K562 (cell line): ENCODE data around the gene FKBP2. TPM values are rescaled to one million over a fixed set of nuclear protein-coding genes. Genes with fewer than 3 reads are reported as not detected.
A peak's percentile ranks its signal among the peaks of the same experiment; 100 is the strongest.

Experiments
- CEBPZ ChIP-seq: fragments of 150-350 bp; IDR thresholded peaks from 2 replicates; pipeline ENCODE4 v1.6.1; 2014; ENCODE audit warnings: low read depth, mild to moderate bottlenecking, low read length, borderline replicate concordance
- CHCHD3 ChIP-seq: fragments of 250-450 bp; sonication (Bioruptor Pico); IDR thresholded peaks from 2 replicates; pipeline ENCODE4 v2.1.2; 2022; ENCODE audit warnings: mild to moderate bottlenecking
- DMBX1 ChIP-seq: fragments of 250-450 bp; sonication (Bioruptor Pico); IDR thresholded peaks from 2 replicates; pipeline ENCODE4 v1.8.0; 2022; ENCODE audit warnings: inconsistent platforms, mild to moderate bottlenecking, moderate library complexity, borderline replicate concordance
- FOXA1 ChIP-seq: fragments of 450-650 bp; IDR thresholded peaks from 2 replicates; pipeline ENCODE4 v1.6.1; 2016; ENCODE audit warnings: mild to moderate bottlenecking, borderline replicate concordance
- HMGN3 ChIP-seq: IDR thresholded peaks from 2 replicates; pipeline ENCODE4 v1.6.1; 2011; ENCODE audit warnings: borderline replicate concordance, low read depth, mild to moderate bottlenecking, mixed read lengths, low read length; ENCODE audit not compliant: insufficient read length; ENCODE audit errors: extremely low read depth
- HSF4 ChIP-seq: fragments of 250-450 bp; sonication (Bioruptor Pico); IDR thresholded peaks from 2 replicates; pipeline ENCODE4 v2.1.2; 2022; ENCODE audit warnings: mild to moderate bottlenecking, moderate library complexity, borderline replicate concordance
- NFRKB ChIP-seq: fragments of 450-650 bp; IDR thresholded peaks from 2 replicates; pipeline ENCODE4 v1.6.1; 2016; ENCODE audit warnings: low read depth
- PTRF ChIP-seq: fragments of 450-650 bp; IDR thresholded peaks from 2 replicates; pipeline ENCODE4 v1.6.1; 2016; ENCODE audit warnings: mild to moderate bottlenecking, missing genetic modification characterization, missing compliant biosample characterization
- RBM15 ChIP-seq: fragments of 200-400 bp; formaldehyde crosslinking; IDR thresholded peaks from 2 replicates; pipeline ENCODE4 v1.6.1; 2018; ENCODE audit warnings: mild to moderate bottlenecking, low read length, moderate library complexity; ENCODE audit not compliant: insufficient read depth
- YY1 ChIP-seq, 3 experiments: IDR thresholded peaks; 2 replicates each; pipeline ENCODE4 v1.6.1; 2011; ENCODE audit warnings: low read length in 2 of 3, mild to moderate bottlenecking in 2 of 3, moderate library complexity in 2 of 3, borderline replicate concordance in 1 of 3, control low read depth in 1 of 3, low read depth in 1 of 3; ENCODE audit not compliant: insufficient read depth in 3 of 3, insufficient replicate concordance in 2 of 3, control insufficient read depth in 1 of 3, insufficient read length in 1 of 3; ENCODE audit errors: extremely low read depth in 1 of 3
- ZZZ3 ChIP-seq: fragments of 450-650 bp; IDR thresholded peaks from 2 replicates; pipeline ENCODE4 v1.6.1; 2016; ENCODE audit warnings: antibody characterized with exemption, mild to moderate bottlenecking, moderate library complexity
- polyA plus RNA-seq, 8 experiments: library from polyadenylated mRNA; depleted of rRNA in 4 of 8; stranded (reverse) in 5 of 8; unstranded in 3 of 8; fragments of >200 nt; fragmentation: Nextera tagmentation in 2 of 8; fragmentation: Illumina TruSeq in 1 of 8; extraction: Ambion mirVana in 2 of 8; extraction: Trizol in 1 of 8; gene quantifications; 2 replicates each; pipeline versions ENCODE4 v1.2.1 to v1.2.3, GENCODE V29; 2011 to 2014; ENCODE audit warnings: inconsistent platforms in 1 of 8, missing spikeins in 1 of 8
- total RNA-seq, 7 experiments: library from RNA; depleted of rRNA in 6 of 7; stranded (reverse); fragments of >200 nt in 6 of 7; fragmentation: Illumina TruSeq in 2 of 7; extraction: Trizol in 2 of 7; gene quantifications; 2 replicates each; pipeline versions ENCODE4 v1.2.1 to v1.2.3, GENCODE V29; 2011 to 2021; ENCODE audit warnings: low replicate concordance in 1 of 7
- TF ChIP-seq, protein P1 (sequence below): sonication (generic); formaldehyde crosslinking; IDR thresholded peaks from 2 replicates; pipeline ENCODE4 v1.8.1; 2023; ENCODE audit warnings: mild to moderate bottlenecking, missing genetic modification reagents
- TF ChIP-seq, protein P2 (sequence below): sonication (generic); formaldehyde crosslinking; IDR thresholded peaks from 2 replicates; pipeline ENCODE4 v1.8.0; 2022; ENCODE audit warnings: mild to moderate bottlenecking, missing genetic modification reagents
- TF ChIP-seq, protein P3 (sequence below): fragments of 250-450 bp; sonication (Bioruptor Pico); IDR thresholded peaks from 2 replicates; pipeline ENCODE4 v1.5.0; 2022; ENCODE audit warnings: mild to moderate bottlenecking
- TF ChIP-seq, protein P4 (sequence below): sonication (generic); formaldehyde crosslinking; IDR thresholded peaks from 2 replicates; pipeline ENCODE4 v1.8.0; 2022; ENCODE audit warnings: mild to moderate bottlenecking, low read depth, missing genetic modification reagents

The FKBP2 gene
- total and polyA plus RNA-seq, 9 of the 15 experiments (the other 6 are each of a cell fraction or from before 2014, with no cell fraction given), result 3.5 to 151 (median 58.1) TPM

DNA sequence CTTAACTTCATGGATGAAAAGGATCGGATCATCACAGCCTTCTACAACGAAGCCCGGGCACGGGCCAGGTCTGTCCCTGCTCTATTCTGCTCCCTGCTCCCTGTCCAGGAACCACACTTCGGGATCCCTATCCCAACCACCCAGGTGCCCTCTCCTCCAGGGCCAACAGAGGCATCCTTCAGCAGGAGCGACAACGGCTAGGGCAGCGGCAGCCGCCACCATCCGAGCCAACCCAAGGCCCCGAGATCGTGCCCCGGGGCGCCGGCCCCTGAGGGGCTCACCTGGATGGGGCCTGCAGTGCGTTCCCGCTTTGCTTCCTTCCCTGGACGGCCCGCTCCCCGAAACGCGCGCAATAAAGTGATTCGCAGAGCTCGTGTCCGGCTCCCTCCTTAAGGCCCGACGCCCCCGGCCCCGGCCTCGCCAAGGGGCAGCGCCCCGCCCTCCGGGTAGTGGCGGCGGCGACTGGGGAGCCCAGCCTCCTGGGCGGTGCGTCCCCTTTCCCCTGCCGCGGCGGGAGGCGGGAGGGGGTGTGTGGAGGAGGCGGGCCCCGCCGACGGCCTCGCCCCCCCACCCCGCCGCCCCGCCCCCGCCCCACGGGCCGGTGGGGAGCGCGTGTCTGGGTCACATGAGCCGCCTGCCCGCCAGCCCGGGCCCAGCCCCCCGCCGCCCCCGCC, 6.8 kb upstream of the FKBP2 start, which contains the start of gene VEGFB (continued):
- TF ChIP-seq, protein P1, sequence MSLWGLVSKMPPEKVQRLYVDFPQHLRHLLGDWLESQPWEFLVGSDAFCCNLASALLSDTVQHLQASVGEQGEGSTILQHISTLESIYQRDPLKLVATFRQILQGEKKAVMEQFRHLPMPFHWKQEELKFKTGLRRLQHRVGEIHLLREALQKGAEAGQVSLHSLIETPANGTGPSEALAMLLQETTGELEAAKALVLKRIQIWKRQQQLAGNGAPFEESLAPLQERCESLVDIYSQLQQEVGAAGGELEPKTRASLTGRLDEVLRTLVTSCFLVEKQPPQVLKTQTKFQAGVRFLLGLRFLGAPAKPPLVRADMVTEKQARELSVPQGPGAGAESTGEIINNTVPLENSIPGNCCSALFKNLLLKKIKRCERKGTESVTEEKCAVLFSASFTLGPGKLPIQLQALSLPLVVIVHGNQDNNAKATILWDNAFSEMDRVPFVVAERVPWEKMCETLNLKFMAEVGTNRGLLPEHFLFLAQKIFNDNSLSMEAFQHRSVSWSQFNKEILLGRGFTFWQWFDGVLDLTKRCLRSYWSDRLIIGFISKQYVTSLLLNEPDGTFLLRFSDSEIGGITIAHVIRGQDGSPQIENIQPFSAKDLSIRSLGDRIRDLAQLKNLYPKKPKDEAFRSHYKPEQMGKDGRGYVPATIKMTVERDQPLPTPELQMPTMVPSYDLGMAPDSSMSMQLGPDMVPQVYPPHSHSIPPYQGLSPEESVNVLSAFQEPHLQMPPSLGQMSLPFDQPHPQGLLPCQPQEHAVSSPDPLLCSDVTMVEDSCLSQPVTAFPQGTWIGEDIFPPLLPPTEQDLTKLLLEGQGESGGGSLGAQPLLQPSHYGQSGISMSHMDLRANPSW (CRISPR knock-in tag), result no peak
- TF ChIP-seq FOXA1 (no peak), ZZZ3 (no peak), CHCHD3 (CRISPR knock-in tag) (no peak), HMGN3 (peak; percentile 53), DMBX1 (CRISPR knock-in tag) (no peak), RBM15 (no peak), PTRF (tag) (no peak), HSF4 (CRISPR knock-in tag) (no peak), CEBPZ (no peak), NFRKB (no peak), YY1 (IDR thresholded peaks at IDR 0.05; ENCODE audit: borderline replicate concordance in 1 of 3, control insufficient read depth in 1 of 3, extremely low read depth in 1 of 3, insufficient read depth in 3 of 3, insufficient read length in 1 of 3, insufficient replicate concordance in 2 of 3, low read depth in 1 of 3, low read length in 2 of 3) (peak in 1 of 3 experiments; percentile 15)
- TF ChIP-seq, protein P2, sequence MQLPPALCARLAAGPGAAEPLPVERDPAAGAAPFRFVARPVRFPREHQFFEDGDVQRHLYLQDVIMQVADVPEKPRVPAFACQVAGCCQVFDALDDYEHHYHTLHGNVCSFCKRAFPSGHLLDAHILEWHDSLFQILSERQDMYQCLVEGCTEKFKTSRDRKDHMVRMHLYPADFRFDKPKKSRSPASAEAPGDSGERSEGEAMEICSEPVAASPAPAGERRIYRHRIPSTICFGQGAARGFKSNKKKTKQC (CRISPR knock-in tag), result no peak
- TF ChIP-seq, protein P3, sequence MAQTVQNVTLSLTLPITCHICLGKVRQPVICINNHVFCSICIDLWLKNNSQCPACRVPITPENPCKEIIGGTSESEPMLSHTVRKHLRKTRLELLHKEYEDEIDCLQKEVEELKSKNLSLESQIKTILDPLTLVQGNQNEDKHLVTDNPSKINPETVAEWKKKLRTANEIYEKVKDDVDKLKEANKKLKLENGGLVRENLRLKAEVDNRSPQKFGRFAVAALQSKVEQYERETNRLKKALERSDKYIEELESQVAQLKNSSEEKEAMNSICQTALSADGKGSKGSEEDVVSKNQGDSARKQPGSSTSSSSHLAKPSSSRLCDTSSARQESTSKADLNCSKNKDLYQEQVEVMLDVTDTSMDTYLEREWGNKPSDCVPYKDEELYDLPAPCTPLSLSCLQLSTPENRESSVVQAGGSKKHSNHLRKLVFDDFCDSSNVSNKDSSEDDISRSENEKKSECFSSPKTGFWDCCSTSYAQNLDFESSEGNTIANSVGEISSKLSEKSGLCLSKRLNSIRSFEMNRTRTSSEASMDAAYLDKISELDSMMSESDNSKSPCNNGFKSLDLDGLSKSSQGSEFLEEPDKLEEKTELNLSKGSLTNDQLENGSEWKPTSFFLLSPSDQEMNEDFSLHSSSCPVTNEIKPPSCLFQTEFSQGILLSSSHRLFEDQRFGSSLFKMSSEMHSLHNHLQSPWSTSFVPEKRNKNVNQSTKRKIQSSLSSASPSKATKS, result no peak
- TF ChIP-seq, protein P4, sequence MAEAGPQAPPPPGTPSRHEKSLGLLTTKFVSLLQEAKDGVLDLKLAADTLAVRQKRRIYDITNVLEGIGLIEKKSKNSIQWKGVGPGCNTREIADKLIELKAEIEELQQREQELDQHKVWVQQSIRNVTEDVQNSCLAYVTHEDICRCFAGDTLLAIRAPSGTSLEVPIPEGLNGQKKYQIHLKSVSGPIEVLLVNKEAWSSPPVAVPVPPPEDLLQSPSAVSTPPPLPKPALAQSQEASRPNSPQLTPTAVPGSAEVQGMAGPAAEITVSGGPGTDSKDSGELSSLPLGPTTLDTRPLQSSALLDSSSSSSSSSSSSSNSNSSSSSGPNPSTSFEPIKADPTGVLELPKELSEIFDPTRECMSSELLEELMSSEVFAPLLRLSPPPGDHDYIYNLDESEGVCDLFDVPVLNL (CRISPR knock-in tag), result peak; percentile 28; the same call in 1 of the 2 replicates
